ENCODE results near the gene HCN3.

GRCh38 chr1:155305881-155306391 lies 28.7 kb downstream of the HCN3 start:
- TF ChIP-seq CTCF (IDR thresholded peaks at IDR 0.05) (no peak), ZBTB33 (IDR thresholded peaks at IDR 0.05; ENCODE audit: borderline replicate concordance, low read depth) (no peak), GABPA (IDR thresholded peaks at IDR 0.05; ENCODE audit: low read depth) (no peak), NRF1 (IDR thresholded peaks at IDR 0.05; ENCODE audit: low read depth, low read length) (no peak)
